Adrenal gland (tissue), 12 donors: ENCODE results near the gene PPP1R16B. TPM values are rescaled to one million over a fixed set of nuclear protein-coding genes. Genes with fewer than 3 reads are reported as not detected.

ENCODE experiments used
- DNase-seq, 7 donors: peaks; one replicate each; pipeline ENCODE4 v3.0.0-alpha.2; 2019 to 2020
- H3K27ac ChIP-seq, 5 donors: fragments of 200-600 bp; sonication (generic) in 4 of 5; 1 replicate in 3 of 5; 2 replicates in 2 of 5; pipeline versions ENCODE4 v1.5.1 to v1.8.0; 2016 to 2020; ENCODE audit warnings: mild to moderate bottlenecking in 1 of 5
- H3K27me3 ChIP-seq: fragments of 200-600 bp; 2 replicates; pipeline ENCODE4 v1.8.0; 2021
- H3K36me3 ChIP-seq, 2 donors: fragments of 200-600 bp; replicated peaks in 1 of 2; 1 replicate in 1 of 2; 2 replicates in 1 of 2; pipeline versions ENCODE4 v1.5.1 to v1.8.0; 2018 to 2022
- H3K4me1 ChIP-seq, 2 donors: fragments of 200-600 bp; replicated peaks in 1 of 2; 1 replicate in 1 of 2; 2 replicates in 1 of 2; pipeline versions ENCODE4 v1.5.1 to v1.8.0; 2018 to 2021
- H3K4me3 ChIP-seq, 4 donors: fragments of 200-600 bp; sonication (generic) in 3 of 4; one replicate each; pipeline ENCODE4 v1.5.1; 2016 to 2018
- H3K9me3 ChIP-seq, 3 donors: fragments of 200-600 bp; sonication (generic) in 1 of 3; replicated peaks in 1 of 3; 1 replicate in 2 of 3; 2 replicates in 1 of 3; pipeline versions ENCODE4 v1.5.1 to v1.8.0; 2016 to 2021
- CTCF ChIP-seq, 6 experiments: fragments of 450-650 bp in 4 of 6; fragments of 200-600 bp in 2 of 6; sonication (generic) in 1 of 6; IDR thresholded peaks; 1 replicate in 5 of 6; 2 replicates in 1 of 6; pipeline versions ENCODE4 v1.5.1 to v1.8.0; 2016 to 2021; ENCODE audit warnings: antibody characterized with exemption in 6 of 6, mild to moderate bottlenecking in 2 of 6, moderate library complexity in 1 of 6
- POLR2A ChIP-seq, 2 donors: fragments of 450-650 bp; IDR thresholded peaks; one replicate each; pipeline ENCODE4 v1.6.1; 2017; ENCODE audit warnings: antibody characterized with exemption in 2 of 2, mild to moderate bottlenecking in 2 of 2, moderate library complexity in 1 of 2
- WGBS, 4 donors: extraction: QIAGEN DNeasy Blood & Tissue Kit in 2 of 4; methylation state at CpG; one replicate each; pipeline versions ENCODE4 v1.1.5 to v1.1.7; 2013 to 2017; 5-methylcytosine and 5-hydroxymethylcytosine counted together
- intact Hi-C, 2 donors: fragments of 100-400 bp; cut with DNase I; formaldehyde crosslinking; loops; one replicate each; pipeline versions ENCODE4 v1.14.1 to v1.15.0; 2022 to 2023
- polyA plus RNA-seq, 3 donors: library from polyadenylated mRNA; stranded (reverse); fragments of 200-250 nt in 2 of 3; fragments of 350-450 nt in 1 of 3; fragmentation: Illumina TruSeq in 1 of 3; extraction: RNeasy Lipid Tissue Mini Kit (QIAGEN cat#74804) in 1 of 3; gene quantifications; one replicate each; pipeline ENCODE4 v1.2.3, GENCODE V29; 2013 to 2014
- total RNA-seq, 9 donors: library from RNA; depleted of rRNA in 4 of 9; stranded (reverse); fragments of >200 nt in 4 of 9; fragments of 120-200 nt in 1 of 9; fragmentation: NEBNext Ultra II Directional in 1 of 9; extraction: Animal tissue kit (Norgen Biotek cat#: 25700) in 1 of 9; gene quantifications; one replicate each; pipeline versions ENCODE4 v1.1.0 to v1.2.4, GENCODE V29; 2013 to 2023
- donor health status: healthy with polysubstance abuse.
- donor health status: Bipolar disorder and iron deficiency.
- donor health status: DM: yes; HTN: yes; CAD: no.
- donor health status: DM: no; HTN: no; CAD: no.
- donor health status: DM: no; HTN: no; CAD: no.
- donor health status: DM: yes; HTN: yes; CAD: no.

The PPP1R16B gene
- total and polyA plus RNA-seq, 12 donors = 1.8 to 18.3 (median 9.2) TPM

- Histone ChIP-seq H3K36me3 (no peaks in the 10 kb centered on the region), H3K9me3 (no peaks in the 10 kb centered on the region), H3K4me1 (no peaks in the 10 kb centered on the region), H3K4me3 (no peak overlapping the region), H3K27ac (no peak overlapping the region), H3K27me3 (no peaks in the 10 kb centered on the region)
- intact Hi-C loops = loop anchor here (5.0 to 10.0 kb wide), 2 partner anchors 243 to 245 kb away; no protein-coding TSS in a partner anchor
- TF ChIP-seq CTCF (IDR thresholded peaks at IDR 0.05) (no peak), POLR2A (IDR thresholded peaks at IDR 0.05) (no peak)
- 69 to 78% (median 74%) methylated on average over 11 to 13 of the region's 13 CpGs for WGBS, 4 donors
- DNase-seq = no peak
Measured at GRCh38 chr20:38889792-38890496, 84.4 kb downstream of the PPP1R16B start.

GRCh38 chr20:38890497-38890818, 85.0 kb downstream of the PPP1R16B start:
- H3K9me3 ChIP-seq = no peaks in the 10 kb centered on the region
- no peaks in the 10 kb centered on the region for H3K4me1 ChIP-seq
- DNase-seq = no peak
- 64 to 75% (median 71%) methylated on average over 3 of the region's 3 CpGs for WGBS, 4 donors
- TF ChIP-seq POLR2A (IDR thresholded peaks at IDR 0.05) (no peak), CTCF (IDR thresholded peaks at IDR 0.05) (no peak)
- H3K27me3 ChIP-seq = no peaks in the 10 kb centered on the region
- no peak overlapping the region for H3K27ac ChIP-seq
- no peak overlapping the region for H3K4me3 ChIP-seq
- intact Hi-C loops = loop anchor here (5.0 to 10.0 kb wide), 2 partner anchors 243 to 246 kb away; no protein-coding TSS in a partner anchor
- H3K36me3 ChIP-seq = no peaks in the 10 kb centered on the region

GRCh38 chr20:38892091-38892981, 86.8 kb downstream of the PPP1R16B start:
- no peaks in the 10 kb centered on the region for H3K36me3 ChIP-seq
- DNase-seq = no peak
- WGBS, 4 donors = 76 to 83% (median 78%) methylated on average over 6 to 11 of the region's 11 CpGs
- no peak overlapping the region for H3K27ac ChIP-seq
- H3K9me3 ChIP-seq = no peaks in the 10 kb centered on the region
- TF ChIP-seq POLR2A (IDR thresholded peaks at IDR 0.05) = no peak
- TF ChIP-seq CTCF (IDR thresholded peaks at IDR 0.05) = no peak
- intact Hi-C loops = loop anchor here (5.0 to 10.0 kb wide), 2 partner anchors 245 to 248 kb away; no protein-coding TSS in a partner anchor
- H3K4me3 ChIP-seq = no peak overlapping the region
- H3K27me3 ChIP-seq = no peaks in the 10 kb centered on the region
- H3K4me1 ChIP-seq = no peaks in the 10 kb centered on the region

GRCh38 chr20:38893056-38893564, 87.6 kb downstream of the PPP1R16B start:
- Histone ChIP-seq H3K4me3 (no peak overlapping the region), H3K9me3 (no peaks in the 10 kb centered on the region), H3K36me3 (no peaks in the 10 kb centered on the region), H3K4me1 (no peaks in the 10 kb centered on the region), H3K27me3 (no peaks in the 10 kb centered on the region), H3K27ac (peak overlapping the region in 1 of 5 donors; percentile 29)
- TF ChIP-seq POLR2A (IDR thresholded peaks at IDR 0.05) (no peak), CTCF (IDR thresholded peaks at IDR 0.05) (no peak)
- DNase-seq = no peak
- WGBS, 4 donors = 31 to 55% (median 47%) methylated on average over 6 of the region's 6 CpGs
- intact Hi-C loops = loop anchor here (5.0 to 10.0 kb wide), 2 partner anchors 246 to 248 kb away; no protein-coding TSS in a partner anchor
